ENCODE measurements around the gene TXN2.
"Not testable (repeated sequence)": the region's sequence is repeated elsewhere in the genome, so short reads cannot be mapped to it uniquely, and the experiment has no call there.

TXN2 gene

DNA sequence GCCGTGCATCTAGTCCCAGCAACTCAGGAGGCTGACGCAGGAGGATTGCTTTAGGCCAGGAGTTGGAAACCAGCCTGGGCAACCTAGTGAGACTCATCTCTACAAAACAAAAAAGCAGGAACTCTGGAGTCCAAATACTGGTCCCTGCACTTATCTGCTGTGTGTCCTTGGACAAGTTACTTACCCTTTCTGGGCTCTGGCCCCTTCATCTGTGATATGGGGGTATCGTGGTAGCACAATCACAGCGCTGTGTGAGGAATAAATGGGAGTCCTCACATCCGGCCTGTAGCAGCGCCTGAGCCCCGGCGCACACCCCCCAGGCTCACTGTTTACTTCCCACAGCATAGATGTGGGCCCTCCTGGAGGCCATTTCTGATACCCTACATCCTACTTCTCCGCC, 49.5 kb downstream of the TXN2 start:
- DNase-seq (ENCODE audit: low read depth in 2 of 2) = no peak

DNA sequence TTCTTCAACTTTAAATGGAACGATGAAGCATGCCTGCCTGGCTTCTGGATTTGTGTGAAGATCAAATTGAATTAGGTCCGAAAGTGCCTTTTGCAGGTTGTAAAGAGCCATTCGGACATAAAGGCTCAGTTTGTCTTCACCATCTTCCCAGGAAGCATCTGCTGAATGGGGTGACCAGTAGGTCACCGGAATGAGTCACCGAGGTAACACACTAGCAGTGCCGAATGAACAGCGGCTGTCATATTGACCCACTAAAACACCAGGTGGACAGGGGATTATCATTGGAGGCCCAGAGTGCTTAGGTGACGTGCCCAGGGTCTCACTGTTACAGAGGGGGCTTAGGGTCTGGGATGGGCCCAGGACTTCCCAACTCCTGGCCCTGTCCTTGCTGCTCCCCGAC, 50.6 kb downstream of the TXN2 start:
- DNase-seq (ENCODE audit: low read depth in 2 of 2) = no peak

DNA sequence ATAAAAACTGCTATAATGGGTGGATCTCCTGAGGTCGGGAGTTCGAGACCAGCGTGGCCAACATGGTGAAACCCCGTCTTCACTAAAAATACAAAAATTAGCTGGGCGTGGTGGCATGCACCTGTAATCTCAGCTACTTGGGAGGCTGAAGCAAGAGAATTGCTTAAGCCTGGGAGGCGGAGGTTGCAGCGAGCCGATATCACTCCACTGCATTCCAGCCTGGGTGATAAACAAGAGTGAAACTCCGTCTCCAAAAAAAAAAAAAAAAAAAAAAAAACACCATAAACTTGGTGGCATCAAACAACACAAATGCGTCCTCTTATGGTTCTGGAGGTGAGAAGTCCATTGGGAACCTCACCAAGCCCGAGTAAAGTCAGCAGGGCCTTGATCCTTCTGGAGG, 53.5 kb downstream of the TXN2 start:
- DNase-seq (ENCODE audit: low read depth in 2 of 2) = not testable (repeated sequence)

DNA sequence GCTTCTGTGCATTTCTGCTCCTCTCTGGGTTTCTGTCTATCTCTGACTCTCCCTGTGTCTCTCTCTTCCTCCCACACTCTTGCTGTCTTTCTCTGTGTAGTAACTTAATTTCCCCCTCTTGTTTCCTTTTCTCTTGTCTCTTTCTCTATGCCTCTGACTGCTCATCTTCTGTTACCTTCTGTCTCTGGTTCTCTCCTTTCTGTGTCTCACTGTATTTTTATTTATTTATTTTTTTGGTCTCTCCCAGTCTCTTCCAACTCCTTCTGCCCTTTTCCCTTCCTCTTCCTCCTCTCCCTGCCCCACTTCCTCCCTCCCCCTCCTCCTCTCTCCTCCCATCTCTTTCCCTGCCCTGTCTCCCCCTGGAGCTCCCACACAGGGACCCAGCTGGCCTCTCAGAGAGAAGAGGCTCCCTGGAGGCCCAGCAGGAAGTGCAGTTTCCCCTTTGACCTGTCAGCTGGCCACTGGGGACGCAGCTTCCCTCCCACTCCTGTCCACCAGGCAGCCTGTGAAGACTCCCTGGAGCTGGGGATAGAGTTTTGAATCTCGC, 55.4 kb downstream of the TXN2 start:
- DNase-seq (ENCODE audit: low read depth in 2 of 2) = no peak

DNA sequence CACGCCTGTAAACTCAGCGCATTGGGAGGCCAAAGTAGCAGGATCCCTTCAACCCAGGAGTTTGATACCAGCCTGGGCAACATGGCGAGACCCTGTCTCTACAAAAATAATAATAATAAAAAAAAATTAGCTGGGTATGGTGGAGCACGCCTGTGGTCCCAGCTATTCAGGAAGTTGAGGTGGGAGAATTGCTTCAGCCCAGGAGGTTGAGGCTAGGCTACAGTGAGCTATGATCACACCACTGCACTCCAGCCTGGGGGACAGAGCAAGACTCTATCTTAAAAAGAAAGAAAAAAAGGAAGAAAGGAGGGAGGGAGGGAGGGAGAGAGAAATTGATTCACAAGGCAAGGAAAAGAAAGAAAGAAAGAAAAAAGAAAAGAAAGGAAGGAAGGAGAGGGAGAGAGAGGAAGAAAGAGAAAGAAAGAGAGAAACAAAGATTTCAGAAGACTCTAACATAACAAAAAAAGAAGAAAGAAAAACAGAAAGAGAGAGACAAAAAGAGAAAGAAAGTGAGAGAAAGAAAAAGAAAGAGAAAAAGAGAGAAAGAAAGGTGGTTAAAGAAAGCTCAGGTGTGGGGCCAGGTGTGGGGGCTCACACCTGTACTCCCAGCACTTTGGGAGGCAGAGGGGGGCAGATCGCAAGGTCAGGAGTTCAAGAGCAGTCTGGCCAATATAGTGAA, 56.4 kb downstream of the TXN2 start:
- no peak for DNase-seq (ENCODE audit: low read depth in 2 of 2)

DNA sequence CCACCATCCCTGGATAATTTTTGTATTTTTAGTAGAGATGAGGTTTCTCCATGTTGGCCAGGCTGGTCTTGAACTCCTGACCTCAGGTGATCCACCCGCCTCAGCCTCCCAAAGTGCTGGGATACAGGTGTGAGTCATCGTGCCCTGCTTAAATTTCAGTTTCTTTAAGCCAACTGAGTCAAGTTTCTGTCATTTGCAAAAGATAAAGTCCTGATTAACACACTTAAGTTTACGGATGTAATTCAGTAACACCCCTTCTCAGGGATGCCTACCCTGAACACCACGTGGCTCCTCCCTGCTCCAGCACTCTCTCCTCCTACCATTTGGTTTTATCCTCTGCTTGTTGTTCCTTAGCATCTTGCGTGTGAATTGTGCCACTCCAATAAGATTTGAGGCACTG, 57.0 kb downstream of the TXN2 start:
- not testable (repeated sequence) for DNase-seq (ENCODE audit: low read depth in 2 of 2)

DNA sequence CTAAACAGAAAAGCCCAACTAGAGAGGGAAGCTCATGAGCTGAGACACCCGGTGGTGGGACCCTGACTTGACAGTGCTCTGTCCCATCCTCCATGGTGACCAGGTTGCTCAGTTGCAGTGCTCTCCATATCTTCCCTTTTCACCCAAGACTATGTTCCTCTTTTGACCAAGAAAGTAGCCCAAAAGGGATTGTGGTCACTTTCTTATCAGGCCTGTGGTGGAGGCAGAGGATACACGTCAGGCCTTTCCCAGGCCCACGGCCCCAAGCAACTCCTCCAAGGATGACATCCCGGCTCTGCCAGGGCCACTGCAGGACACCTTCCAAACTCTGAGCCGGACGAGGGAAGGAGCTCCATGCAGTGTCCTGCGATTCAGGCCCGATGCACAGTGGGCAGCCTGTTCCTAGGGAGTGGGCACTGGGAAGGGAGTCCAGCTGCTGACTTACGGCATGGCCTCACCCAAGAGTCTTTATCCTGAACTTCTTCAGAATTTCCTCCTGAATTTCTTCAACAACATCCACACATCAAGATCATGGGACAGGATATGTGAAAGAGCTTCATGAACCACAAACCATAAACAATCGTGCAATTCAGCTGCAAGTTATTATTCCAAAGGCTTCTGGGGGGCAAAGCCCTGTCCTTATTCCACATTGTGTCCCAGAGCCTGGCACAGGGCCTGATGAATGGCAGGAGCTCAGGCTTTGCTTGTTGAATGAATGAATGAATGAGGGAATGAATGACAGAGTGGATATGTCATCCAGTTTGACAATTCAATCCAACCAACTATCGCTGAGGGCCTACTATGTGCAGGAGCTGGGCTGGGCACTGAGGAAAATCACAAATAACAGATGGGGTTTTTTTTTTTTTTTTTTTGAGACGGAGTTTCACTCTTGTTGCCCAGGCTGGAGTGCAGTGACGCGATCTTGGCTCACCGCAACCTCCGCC, 57.7 kb downstream of the TXN2 start:
- no peak for DNase-seq (ENCODE audit: low read depth in 2 of 2)

DNA sequence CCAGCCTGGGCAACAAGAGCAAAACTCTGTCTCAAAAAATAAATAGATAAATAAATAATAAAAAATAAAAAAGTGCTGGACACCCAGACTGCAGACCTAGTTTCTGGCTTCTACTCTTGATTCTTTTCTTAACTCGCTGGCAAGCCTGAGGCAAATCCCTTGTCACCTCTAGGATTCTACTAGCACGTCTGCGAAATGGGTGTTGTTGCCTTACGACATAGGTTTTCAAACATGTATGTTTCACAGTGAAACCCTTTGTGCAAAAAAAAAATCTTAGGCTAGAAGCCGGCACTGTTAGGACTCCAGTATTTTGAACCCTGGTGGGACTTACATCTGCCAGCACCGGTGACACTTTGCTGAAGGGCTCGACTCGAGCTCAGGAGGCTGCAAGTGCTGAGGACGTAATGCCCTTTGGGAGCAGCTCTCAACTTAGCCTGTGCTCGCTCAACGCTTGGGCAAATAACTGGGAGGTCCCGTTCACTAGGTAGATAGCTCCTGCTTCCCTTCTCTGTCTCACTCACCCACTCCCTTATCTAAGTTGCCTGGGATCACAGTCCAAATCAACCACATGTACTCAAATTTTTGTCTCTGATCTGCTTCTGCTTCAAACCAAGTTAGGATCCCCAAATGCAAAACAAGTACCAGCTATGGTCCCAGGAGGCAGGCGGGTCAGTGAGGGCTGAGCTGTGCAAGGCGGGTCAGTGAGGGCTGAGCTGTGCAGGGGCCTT, 59.0 kb downstream of the TXN2 start:
- no peak for DNase-seq (ENCODE audit: low read depth in 2 of 2)

DNA sequence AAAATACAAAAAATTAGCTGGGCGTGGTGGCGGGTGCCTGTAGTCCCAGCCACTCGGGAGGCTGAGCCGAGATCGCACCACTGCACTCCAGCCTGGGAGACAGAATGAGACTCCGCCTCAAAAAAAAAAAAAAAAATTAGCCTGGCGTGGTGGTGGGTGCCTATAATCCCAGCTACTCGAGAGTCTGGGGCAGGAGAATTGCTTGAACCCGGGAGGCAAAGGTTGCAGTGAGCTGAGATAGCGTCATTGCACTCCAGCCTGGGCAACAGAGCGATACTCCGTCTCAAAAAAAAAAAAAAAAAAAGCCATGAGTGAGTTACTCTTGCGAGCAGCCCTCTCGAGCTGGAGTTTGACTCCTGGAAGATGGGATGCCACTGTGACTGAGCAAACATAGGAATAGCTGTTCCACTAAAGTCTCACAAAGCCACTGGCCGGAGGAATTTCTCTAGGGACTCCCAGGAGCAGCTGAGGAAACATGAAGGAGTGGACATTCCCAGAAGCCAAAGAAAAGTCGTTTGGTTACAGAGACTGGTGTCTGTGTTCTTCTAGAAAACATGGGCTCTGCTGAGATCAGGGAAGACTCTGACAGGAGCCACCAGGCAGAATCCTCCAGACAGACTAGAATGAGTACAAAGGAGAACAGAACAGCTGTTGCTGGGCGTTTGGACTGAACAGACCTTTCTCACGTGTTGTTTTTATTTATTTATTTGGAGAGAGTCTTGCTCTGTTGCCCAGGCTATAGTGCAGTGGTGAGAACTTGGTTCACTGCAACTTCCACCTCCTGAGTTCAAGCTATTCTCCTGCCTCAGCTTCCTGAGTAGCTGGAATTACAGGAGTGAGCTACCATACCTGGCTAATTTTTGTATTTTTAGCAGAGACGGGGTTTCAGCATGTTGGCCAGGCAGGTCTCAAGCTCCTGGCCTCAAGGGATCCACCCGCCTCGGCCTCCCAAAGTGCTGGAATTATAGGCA, 61.2 kb downstream of the TXN2 start:
- DNase-seq (ENCODE audit: low read depth in 2 of 2) = no peak

DNA sequence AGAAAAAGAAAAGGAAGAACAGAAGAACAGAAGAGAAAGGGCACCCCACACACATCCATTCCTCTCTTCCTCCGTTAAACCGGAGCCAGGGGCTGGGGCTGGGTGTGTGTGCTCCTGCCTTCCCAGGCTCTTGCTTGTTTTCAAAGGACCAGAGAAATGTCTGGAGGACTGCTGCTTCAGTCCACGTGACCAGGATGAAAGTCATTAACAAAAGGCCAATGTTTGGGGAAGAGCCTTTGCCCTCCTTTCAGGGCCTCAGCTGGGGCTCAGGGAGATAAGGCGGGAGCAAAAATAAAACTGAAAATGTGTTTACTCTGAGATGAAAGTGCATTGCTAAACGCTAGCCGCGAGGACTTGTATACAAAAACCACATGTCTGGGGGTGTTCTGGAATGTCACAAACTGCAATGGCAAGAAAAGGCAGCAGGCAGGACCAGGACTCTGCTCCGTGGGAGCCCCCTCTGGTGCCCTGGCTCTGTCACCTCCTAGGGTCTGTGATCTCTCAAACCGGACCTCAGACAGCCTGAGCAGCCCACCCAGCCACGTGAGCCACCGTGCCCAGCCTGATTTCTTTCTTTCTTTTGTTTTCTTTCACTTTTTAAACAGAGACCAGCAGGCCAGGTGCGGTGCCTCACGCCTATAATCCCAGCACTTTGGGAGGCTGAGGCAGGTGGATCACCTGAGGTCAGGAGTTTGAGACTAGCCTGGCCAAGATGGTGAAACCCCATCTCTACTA, 62.1 kb downstream of the TXN2 start:
- no peak for DNase-seq (ENCODE audit: low read depth in 2 of 2)

DNA sequence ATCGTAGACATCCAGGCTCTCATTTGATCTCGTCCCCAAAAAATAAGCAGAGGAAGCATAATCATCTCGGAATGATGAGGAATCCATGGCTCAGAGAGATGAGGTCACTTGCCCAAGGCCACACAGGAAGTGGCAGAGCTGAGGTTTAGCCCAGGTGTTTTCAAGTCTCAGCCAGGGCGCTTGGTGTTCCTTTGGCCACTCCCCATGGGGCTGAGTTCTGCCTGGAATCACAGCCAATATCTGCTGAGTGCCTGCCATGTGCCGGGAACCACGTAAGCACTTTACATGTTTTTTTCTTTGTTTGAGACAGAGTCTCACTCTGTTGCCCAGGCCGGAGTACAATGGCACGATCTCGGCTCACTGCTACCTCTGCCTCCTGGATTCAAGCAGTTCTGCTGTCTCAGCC, 64.2 kb downstream of the TXN2 start:
- DNase-seq (ENCODE audit: low read depth in 2 of 2) = no peak

Data from stimulated activated CD4-positive, alpha-beta T cell treated with anti-CD3 and anti-CD28 coated beads, Interleukin-1b, Interleukin-23, amount 100 ng/mL, for 1 hour (primary cell).